Tongue (tissue), 2 donors: ENCODE results near the gene NTRK2. TPM values are rescaled to one million over a fixed set of nuclear protein-coding genes. Genes with fewer than 3 reads are reported as not detected.
A peak's percentile ranks its signal among the peaks of the same experiment; 100 is the strongest.

Source experiments
- DNase-seq: peaks from one replicate; pipeline ENCODE4 v3.0.0-alpha.2; 2015
- total RNA-seq: library from RNA; depleted of rRNA; stranded (reverse); fragments of >200 nt; gene quantifications from one replicate; pipeline ENCODE4 v1.2.3, GENCODE V29; 2014

NTRK2 gene
- total RNA-seq, 1 donor from 2014 or later, result 60.3 TPM

DNA sequence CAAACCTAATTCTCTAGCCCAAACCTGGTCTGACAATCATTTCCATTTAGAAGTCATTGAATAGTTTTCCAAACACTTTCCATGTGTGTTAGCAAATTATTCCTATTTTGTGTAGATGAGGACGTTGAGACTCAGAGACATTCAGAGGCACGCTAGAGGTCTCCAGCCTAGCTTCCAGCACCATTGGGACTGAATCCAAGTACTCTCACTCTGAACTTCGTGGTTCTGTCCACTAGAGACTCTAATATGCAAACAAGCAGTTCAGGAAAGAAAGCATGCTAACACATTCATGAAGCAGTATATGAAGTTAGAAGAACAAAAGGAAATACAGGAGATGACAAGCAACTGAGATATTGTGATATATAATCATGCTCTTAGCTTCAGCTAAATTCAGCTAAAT is 354.8 kb downstream of the NTRK2 start:
- DNase-seq, result peak; percentile 54

DNA sequence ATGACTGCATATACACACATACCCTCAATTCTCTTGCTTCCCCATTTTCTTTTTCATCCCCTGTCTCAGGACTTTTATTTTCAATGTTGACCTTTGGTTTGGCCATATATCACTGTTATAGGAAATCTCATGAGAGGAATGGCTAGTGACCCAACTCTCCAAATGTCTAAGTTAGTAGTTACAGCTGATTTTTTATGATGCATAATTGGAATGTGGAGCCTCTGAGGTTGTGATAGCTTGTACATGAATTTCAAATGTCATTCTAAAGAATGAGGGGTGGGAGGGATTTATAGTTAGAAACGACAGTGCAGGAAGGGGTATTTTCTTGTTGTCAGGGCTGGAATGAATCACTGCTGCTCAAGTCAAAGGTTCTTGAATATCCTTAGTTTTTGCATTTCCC is 356.1 kb downstream of the NTRK2 start:
- DNase-seq, result no peak

DNA sequence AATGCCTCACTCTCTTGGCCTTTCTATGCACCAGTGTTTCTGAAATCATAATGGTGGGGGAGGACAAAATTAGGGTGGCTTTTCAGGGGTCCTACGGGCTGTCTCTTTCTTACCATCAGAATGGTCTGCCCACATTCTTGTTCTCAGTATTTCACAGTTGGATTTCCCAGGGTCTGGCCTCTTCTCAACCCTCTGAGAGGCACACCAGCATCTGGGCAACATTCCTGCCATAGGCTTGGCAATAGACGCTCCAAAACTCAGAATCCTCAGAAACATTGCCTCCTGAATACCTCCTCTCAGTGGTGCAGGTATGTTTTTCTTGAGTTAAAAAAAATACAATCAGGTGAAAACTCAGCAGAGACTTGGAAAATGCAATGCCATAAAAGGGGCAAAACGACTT is 358.3 kb downstream of the NTRK2 start:
- DNase-seq, result no peak

DNA sequence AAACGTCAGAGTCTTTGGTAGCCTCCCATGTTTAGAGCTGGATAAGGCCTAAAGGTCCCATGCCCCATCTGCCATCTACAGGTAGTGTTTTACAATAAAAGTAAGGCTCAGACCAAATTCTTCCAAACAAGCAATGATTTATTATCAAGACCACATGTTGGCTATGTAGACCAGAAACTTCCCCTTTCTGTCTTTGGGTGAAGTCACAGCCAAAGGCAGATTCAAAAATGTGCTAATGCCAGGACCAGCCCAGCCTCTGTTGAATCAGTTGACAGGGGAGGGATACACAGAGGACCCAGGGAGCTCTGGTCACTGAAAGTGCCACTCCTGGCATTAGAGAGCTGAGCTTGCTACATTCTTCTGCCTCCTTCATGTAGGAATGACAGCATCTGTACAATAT is 360.8 kb downstream of the NTRK2 start:
- DNase-seq, result no peak

DNA sequence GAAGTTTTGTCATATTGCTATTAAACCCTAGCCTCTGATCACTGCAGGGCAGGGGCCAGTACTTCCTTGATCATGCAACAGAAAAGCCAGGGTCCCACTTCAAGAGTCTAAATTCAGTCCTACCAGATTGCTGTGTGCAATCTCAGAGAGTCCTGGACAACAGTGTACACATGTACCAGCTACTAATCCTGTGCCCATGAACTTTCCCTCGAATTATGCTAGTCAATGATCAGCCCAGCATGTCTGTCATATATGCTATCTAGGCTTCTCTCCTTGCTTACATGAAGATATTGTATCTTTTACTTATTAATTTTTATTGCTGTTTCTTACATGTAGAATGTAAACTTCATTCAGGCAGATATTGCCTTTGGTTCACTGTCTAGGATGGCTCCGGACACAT is 367.0 kb downstream of the NTRK2 start:
- DNase-seq, result no peak

DNA sequence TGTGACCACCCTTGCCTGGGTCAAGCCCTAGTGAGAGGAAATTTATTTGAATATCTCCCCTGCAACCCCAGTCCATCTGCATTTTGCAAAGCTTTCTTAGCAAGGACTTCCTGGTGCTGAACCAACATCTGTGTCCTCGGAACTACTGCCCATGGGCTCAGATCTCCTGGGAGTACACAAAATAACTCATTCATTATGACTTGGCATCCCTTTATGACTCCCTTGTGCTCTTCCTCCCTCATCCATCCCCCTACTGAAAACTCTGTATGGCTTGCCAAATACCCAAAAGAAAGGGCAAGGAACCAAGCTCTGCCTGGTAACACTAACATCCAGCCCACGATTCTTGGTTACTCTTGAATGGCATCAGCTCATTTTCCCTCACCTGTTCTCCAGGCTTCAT is 368.5 kb downstream of the NTRK2 start:
- DNase-seq, result no peak

DNA sequence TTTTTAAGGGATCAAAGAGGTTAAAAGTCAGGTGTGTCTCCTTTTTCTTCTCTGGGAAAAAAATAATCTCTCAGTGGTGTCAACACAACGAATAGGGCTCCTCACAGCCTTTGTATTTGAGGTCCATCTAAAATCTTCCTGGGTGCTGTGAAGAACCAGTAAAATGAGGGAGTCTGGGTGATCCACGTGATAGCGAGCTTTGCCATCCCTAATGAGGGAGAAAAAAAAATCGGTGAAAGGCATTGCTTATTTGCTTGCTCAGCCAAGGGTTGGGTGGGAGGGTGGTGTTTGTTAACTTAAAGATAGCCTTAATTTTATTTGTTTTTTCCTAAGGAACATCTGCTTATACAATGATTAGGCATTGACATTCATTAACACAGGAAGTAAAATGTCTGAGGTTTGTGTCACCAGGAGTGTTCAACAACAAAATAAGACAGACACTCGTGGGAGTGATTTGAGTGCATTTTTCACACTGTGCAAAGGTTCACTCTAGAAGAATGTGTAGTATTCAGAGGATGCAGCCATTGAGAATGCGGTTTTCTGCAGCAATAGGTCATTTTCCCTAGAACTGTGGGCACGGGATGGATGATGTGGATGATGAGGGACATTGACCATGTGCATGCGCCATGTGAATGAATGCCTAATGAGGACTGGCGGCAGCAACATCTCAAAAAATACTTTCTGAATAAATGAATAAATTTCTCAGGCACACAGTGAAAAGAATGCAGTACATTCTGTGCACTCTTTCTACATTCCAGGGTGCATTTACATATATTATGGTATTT is 369.5 kb downstream of the NTRK2 start:
- no peak for DNase-seq

DNA sequence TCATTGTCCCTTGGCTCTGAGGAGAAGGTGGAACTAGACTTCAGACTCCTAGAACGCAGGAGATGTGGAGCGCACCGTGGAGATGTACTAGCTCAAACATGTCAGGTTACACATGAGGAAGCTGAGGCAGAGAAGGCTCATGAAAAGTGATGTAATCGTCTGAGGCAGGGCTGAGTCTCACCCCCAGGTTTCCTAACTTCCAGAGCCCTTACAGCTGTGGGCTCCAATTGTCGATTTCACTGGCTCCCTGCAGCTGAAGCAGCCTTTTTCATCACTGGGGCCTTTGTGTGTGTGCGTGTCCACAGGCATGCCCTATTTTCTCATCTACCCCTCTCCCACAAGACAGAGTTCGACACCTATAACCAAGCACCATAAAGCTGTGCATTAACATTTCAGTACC is 370.6 kb downstream of the NTRK2 start:
- no peak for DNase-seq

DNA sequence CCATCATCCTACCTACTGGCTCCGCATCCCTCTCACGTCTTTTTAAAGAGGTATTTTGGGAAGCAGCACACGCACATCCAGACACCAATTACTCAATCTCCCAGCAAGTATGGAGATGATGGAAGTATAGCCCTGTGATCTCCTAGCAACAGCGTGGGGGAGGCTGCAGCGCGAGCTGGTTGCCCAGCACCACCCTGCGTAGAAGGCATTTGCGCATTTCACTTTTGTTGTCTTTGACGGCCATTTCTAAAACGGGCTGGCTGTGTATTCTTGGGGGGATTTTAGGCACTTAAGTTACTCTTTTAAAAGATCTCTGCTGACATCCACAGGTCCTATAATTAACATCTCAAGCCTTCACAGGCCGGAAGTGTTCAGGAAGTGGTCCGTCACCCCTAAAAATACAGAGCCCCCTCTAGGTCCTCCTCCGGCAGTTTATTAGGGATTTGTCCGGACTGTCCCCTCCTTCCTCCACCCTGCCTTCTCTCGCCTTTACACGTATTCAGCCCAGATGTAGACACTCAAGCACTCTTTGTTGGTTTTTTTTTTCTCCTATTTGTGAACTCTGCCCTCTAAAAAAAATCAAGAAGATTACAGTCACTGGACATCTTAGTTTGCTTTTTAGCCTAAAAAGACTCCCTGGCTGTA is 371.4 kb downstream of the NTRK2 start:
- DNase-seq, result peak; percentile 20

DNA sequence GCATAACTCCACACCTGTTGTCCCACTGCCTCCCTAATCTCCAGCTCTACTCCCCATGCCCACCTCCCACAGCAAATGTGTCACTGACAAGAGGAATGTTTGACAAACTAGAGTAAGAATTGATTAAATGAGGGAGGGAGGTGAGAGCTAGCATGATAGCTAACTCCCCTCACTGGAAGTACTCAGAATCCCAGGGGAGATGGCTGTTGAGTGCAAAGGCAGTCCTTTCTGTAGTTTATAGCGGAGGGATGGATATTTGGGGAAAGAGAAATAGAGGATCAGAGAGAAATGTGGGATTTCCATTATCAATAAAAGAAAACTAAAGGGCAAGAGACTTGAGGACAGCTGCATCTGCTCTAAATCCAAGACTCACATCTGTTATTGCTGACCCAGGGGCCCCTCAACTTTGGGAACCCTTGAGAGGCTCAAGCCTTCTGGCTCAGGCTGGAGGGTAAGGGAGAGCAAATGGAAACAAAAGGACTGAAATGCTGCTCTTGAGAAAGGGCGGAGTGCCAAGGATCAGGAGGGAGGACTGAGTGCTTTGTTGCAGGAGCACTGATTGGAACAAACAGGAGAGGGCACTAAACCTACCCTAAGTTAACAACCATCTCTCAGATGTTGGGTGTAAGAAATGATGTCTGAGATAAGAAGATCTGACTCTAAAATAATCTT is 372.1 kb downstream of the NTRK2 start:
- DNase-seq, result no peak

DNA sequence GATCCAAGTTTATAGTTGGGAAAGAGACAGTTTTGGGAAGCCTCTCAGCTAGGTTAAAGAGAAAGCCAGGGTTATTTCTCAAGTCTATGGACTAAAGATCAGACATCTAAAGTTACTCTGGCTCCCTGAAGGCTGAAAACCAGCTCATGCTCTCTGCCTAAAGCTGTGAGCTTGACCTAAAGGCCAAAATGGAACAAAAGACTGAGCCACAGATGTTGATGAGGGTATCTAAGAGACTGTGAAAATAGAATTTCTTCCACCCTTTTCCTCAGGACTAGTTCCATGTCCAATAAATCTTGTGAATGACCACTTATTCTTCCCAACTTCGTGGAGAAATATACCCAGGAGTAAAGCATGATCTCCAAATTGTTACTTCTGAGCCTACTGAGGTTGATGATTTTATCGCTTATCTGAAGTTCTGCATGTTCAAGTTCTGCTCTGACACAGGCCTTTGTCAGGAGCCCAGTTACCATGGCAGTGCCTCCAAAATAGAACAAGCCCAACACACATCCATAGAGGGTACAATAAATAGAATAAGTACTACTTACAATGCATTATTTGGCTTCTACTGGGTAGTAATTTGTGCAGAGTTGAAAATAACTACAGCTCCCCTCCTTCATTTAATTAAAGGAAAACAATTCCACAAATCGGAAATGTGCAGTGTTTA is 373.6 kb downstream of the NTRK2 start:
- DNase-seq, result no peak

DNA sequence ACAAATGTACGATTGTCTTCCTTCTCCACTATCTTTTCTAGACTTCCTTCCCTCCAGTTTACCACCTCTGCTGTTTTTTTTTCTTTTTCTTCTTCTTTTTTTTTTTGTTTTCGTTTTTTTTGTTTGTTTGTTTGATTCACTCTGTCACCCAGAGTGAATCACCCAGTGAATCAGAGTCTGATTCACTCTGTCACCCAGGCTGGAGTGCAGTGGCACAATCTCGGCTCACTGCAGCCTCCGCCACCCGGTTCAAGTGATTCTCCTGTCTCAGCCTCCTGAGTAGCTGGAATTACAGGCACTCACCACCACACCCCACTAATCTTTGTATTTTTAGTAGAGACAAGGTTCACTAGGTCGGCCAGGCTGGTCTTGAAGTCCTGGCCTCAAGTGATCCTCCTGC is 375.7 kb downstream of the NTRK2 start:
- DNase-seq, result no peak

DNA sequence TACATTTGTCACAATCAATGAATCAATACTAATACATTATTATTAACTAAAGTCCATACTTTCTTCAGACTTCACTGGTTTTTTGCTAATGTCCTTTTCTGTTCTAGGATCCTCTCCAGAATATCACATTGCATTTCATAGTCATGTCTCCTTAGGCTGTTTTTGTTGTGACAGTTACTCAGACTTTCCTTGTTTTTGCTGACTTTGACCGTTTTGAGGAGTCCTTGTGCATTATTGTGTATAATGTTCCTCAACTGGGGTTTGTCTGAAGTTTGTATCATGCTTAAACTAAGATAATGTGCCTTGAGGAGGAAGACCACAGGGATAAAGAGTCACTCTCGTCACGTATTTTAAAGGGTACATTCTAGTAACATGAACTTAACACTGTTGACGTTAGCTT is 376.9 kb downstream of the NTRK2 start:
- DNase-seq, result no peak

DNA sequence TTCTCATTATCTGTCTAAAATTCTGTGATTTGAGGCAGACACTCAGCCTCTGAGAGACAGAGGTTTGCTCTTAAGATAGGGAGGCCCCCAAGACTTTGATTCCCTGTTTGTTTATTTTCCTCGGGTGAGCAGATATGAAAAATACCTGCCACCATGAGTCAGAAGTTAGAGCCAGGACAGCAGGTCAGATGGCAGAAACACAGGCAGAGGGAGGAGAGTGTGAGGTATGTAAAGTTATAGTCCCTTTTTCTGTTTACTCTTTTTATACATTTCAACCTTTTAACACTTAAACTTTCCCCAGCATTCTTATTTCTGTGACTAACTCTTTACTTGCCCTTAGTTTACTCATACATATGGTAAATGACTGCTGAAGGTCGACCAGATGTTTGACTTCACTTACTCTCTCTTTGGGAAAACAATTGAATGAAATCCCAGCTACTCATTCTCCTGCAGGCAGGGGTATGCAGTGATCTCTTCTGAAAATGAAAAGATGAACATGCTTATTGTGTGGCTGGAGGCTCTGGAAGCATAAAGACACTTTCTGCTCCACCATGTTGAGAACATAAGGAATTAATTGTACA is 383.8 kb downstream of the NTRK2 start:
- peak; percentile 56 for DNase-seq

DNA sequence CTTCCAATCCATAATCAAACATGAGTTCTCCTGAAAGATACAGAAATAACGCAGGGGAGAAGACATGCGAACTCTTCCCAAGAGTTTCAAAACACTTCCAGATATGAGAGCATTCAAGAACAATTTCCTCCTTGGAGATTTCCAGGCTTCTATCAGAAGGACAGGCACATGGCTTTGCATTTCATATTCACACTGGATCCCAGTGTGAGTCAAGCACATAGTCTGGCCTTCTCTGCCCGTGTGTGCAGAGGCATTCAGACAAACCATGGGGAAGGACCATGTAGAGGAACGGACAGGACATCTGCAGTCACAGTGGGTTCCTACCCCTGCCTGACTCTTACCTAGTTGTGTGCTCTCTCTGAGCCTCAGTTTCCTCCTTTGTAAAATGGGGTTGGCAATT is 384.5 kb downstream of the NTRK2 start:
- no peak for DNase-seq

DNA sequence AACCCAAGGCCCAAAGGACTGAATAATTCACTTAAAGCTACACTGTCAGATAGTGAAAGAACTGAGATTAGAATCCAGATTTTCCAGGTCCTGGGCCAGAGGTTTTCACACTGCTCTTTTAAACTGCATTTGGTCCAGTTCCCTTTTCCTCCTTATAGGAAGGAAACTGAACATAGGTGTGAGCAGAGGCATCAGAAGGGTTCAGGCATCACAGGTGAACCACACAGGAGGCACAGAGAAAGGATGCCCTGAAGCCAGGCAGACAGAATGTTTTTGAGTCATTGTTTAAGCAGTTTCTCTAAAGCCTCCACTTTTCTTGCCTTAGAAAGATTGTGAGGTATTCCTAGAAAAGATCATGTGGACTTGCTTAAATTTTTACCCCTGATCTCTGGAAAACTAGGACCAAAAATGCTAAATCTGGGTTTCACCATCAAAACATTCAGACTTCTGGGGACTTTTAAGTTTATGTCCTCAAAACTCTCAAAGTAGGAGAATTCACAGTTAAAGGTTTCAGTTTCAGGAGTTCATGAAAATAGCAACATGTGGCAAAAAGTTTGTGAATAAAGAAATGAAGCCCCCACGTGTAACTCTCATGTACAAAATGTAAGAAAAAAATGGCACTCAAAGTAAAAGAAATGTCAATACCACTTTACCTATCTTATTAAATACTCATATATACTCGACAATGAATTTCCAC is 386.1 kb downstream of the NTRK2 start:
- DNase-seq, result no peak

DNA sequence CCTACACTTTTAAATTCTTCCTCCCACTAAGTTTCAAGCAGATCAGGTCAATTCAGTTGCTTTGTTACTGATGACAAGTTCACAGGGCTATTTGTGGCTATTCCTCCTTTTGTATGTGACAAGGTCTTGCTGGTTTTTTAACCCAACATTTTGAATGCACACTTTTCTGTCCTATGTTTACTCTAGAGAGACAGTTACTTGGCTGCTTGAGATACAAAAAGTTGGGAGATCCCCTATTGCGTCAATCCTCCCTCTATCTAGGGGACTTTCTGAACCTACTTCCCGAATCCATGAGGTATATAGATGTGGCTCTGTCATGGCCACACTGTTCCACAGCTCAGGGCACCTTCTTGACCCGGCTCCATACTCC is 386.7 kb downstream of the NTRK2 start:
- DNase-seq, result no peak

DNA sequence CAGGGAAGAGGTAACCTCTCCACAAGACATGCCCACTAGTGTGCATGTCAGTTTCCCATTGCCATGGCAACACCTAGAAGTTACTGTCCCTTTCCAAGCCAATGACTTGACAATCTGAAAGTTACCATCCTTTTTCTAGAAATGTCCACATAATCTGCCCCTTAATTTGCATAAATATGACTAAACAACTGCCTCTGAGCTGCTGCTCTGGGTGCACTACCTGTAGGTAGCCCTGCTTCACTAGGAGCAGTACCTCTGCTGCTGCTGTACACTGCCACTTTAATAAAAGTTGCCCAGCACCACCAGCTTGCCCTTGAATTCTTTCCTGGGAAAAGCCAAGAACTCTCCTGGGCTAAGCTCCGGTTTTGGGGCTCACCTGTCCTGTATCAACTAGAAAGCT is 392.4 kb downstream of the NTRK2 start:
- no peak for DNase-seq

DNA sequence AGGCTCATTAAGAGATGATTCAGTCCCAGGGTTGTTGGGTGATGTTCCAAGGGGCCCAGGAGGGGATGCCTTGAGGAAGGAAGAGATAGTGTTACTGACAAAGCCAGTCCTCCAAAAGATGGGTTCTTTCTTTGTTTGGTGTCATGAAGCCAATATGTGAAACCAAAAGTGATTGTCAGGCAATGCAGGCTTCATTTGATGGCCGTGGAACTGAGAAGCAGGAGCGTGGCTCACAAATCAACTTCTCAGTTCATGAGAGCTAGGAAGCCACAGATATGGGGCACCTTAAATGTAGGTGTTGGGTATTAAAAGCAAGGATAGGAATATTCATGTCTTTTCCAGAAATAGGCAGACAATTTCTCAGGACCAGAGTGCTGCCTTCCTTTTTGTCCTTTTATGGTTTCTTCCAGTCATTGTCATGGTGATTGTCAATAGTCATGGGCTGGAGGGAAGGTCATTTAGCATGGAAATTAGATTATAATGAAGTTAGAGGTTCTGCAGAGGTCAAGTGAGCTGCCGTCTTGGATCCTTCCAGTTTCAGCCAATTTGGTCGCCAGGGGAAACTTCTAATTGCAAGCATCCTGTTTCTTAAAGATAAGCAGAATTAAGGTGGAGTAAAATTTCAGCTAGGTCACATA is 393.0 kb downstream of the NTRK2 start:
- no peak for DNase-seq

DNA sequence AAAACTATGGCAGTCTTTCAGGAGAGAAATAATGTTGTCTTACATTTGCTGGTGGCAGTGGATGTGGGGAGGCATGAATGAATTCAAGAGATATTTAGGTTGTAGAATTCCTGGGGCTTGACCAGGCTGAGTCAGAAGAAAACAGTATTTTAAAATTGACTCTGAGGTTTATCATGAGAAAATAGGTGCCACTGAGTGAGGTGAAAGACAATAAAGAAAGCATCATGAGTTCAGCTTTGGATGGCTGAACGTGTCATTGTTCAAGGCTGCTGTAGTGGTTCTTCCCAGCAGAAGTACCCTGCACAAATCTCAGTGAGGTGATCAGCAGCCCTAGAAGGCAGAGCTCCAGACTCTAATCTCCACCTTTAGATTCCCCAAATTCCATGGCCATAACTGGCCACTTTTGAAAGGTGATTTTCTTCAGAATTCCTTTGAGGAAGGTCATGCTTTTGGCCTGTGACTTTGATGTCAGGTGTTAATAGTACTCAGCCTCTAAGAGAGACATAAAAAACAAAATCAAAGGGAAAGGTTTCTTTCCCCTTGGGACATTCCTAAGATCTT is 395.4 kb downstream of the NTRK2 start:
- DNase-seq, result no peak

DNA sequence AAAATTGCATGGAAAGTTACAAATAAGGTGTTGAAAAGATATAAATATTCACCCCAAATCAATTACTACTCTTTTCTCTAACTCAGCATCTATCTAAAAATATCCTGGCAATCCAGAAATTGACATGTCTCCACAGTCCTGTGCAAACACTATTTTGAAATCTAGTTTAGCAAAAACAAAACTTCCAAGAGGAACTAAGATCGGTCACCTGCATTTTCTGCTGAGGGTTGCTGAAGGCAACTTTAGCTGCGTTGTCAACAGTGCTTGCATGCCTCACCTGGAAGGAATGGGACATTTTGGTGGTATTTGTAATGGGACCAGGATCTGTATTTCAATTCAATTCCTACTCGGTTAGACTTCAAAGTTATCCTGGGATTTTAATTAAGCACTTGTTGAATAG is 398.3 kb downstream of the NTRK2 start:
- DNase-seq, result no peak
